CD4-positive, CD25-positive, alpha-beta regulatory T cell (primary cell): ENCODE results near the gene SEC16B. TPM values are rescaled to one million over a fixed set of nuclear protein-coding genes. Genes with fewer than 3 reads are reported as not detected.

Experiments
- ATAC-seq, 2 donors: fragments of 150-1000 bp; cut with Tn5 transposase; one replicate each; pipeline ENCODE4 v1.10.0; 2021; ENCODE audit warnings: low read depth in 2 of 2, moderate number of reproducible peaks in 2 of 2, moderate library complexity in 1 of 2
- DNase-seq, 3 donors: peaks; one replicate each; pipeline versions ENCODE4 v3.0.0 to v3.0.0-alpha.2; 2012 to 2022; ENCODE audit warnings: mixed read lengths in 1 of 3
- H3K27ac ChIP-seq: one replicate; pipeline ENCODE4 v1.7.0; 2013; ENCODE audit warnings: mild to moderate bottlenecking, low read length; ENCODE audit not compliant: insufficient read depth, poor library complexity, severe bottlenecking
- H3K27me3 ChIP-seq: one replicate; pipeline ENCODE4 v1.7.0; 2013; ENCODE audit warnings: low read length; ENCODE audit not compliant: control insufficient read depth, insufficient read depth
- H3K36me3 ChIP-seq: one replicate; pipeline ENCODE4 v1.7.0; 2013; ENCODE audit warnings: mild to moderate bottlenecking, low read length, moderate library complexity; ENCODE audit not compliant: control insufficient read depth, insufficient read depth
- H3K4me1 ChIP-seq: 2 replicates; pipeline ENCODE4 v1.7.0; 2013; ENCODE audit warnings: mild to moderate bottlenecking, low read length; ENCODE audit not compliant: insufficient read depth, control insufficient read depth, poor library complexity, severe bottlenecking
- H3K4me3 ChIP-seq: one replicate; pipeline ENCODE4 v1.7.0; 2013; ENCODE audit warnings: low read depth, mild to moderate bottlenecking, low read length, moderate library complexity
- H3K9me3 ChIP-seq, 2 experiments: 1 replicate in 1 of 2; 2 replicates in 1 of 2; pipeline ENCODE4 v1.7.0; 2013; ENCODE audit warnings: low read length in 2 of 2, mild to moderate bottlenecking in 1 of 2, moderate library complexity in 1 of 2; ENCODE audit not compliant: control insufficient read depth in 2 of 2
- H3K27ac Mint-ChIP-seq, 3 donors: one replicate each; pipeline ENCODE4 v1.8.0; 2020 to 2022; ENCODE audit warnings: mild to moderate bottlenecking in 3 of 3, mixed read lengths in 3 of 3, moderate library complexity in 2 of 3
- H3K27me3 Mint-ChIP-seq: one replicate; pipeline ENCODE4 v1.8.0; 2022; ENCODE audit warnings: mild to moderate bottlenecking, mixed read lengths
- H3K36me3 Mint-ChIP-seq: one replicate; pipeline ENCODE4 v1.8.0; 2020; ENCODE audit warnings: mixed read lengths
- H3K4me1 Mint-ChIP-seq, 4 donors: one replicate each; pipeline ENCODE4 v1.8.0; 2020 to 2022; ENCODE audit warnings: mixed read lengths in 4 of 4, mild to moderate bottlenecking in 1 of 4
- H3K4me3 Mint-ChIP-seq, 4 donors: one replicate each; pipeline ENCODE4 v1.8.0; 2020 to 2022; ENCODE audit warnings: mild to moderate bottlenecking in 4 of 4, mixed read lengths in 4 of 4, moderate library complexity in 3 of 4
- H3K9me3 Mint-ChIP-seq, 7 donors: one replicate each; pipeline ENCODE4 v1.8.0; 2020 to 2022; ENCODE audit warnings: mixed read lengths in 7 of 7, mild to moderate bottlenecking in 3 of 7, moderate library complexity in 2 of 7
- polyA plus RNA-seq, 4 donors: library from polyadenylated mRNA; unstranded; fragments of 300-500 nt; fragmentation: Illumina TruSeq; gene quantifications; one replicate each; pipeline ENCODE4 v1.2.3, GENCODE V29; 2021
- total RNA-seq: library from RNA; stranded (reverse); gene quantifications from one replicate; pipeline ENCODE4 v1.2.3, GENCODE V29; 2022

Gene SEC16B
- total and polyA plus RNA-seq, 5 donors from 2014 or later: not detected

DNA sequence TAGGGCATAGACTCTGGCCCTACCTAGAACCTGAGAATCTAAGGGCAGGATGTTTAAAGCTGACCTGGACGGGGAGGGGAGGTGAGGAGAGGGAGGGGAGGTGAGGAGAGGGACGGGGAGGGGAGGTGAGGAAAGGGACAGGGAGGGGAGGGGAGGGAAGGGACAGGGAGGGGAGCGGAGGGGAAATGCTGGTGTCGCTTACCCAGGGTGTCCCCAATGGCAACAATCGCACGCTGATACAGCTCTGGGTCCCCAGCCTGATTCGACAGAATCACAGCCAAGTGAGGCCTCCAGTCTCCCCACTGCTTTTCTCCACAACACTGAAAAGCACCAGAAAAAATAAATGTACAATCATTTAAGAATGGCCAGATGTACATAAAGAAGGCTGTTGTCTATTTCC is 22.2 kb downstream of the SEC16B start:
- no peak overlapping the region for H3K27ac ChIP-seq
- no peaks in the 10 kb centered on the region for H3K27me3 Mint-ChIP-seq
- no peaks in the 10 kb centered on the region for H3K4me1 ChIP-seq
- peaks cover 0 to 2% (median 0%) of the 10 kb centered on the region in 7 donors for H3K9me3 Mint-ChIP-seq
- no peaks in the 10 kb centered on the region for H3K36me3 ChIP-seq
- H3K9me3 ChIP-seq: no peaks in the 10 kb centered on the region
- ATAC-seq (no peak), DNase-seq (no peak)
- H3K27me3 ChIP-seq: no peaks in the 10 kb centered on the region
- no peak overlapping the region for H3K4me3 ChIP-seq
- no peak overlapping the region for H3K4me3 Mint-ChIP-seq
- H3K4me1 Mint-ChIP-seq: no peaks in the 10 kb centered on the region
- no peaks in the 10 kb centered on the region for H3K36me3 Mint-ChIP-seq
- H3K27ac Mint-ChIP-seq: no peak overlapping the region

DNA sequence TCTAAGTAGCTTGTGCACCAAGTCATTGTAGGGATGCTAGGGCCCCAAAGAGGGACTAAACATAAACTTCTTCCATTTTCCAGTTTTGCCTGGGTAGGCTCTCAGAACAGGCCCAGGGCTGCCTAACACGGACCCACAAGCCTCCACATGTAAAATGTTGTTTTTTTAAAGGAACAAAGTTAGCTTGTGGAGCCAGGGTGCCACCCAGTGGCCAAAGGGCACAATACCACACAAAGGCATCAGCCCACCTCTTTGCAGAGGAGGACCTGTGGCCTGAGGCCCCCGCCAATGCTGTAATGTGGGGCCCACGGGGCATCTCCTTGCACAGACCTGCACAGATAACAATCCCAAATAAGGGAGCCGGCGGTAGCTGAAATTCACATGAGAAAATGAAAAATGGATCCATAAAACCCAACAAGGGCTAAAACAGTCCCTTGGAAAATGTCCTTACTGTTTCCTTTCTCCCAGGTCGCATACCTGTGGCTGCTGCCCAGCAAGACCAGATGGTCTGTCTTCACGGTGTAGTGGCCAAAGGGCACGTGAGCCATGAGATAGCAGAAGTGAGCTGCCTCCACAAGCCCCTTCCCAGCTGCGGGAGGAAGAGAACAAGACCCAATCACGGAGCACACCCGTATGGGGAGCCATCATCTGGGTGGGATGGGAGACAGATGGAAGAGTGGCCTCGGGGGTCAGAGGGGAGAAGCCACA is 23.8 kb downstream of the SEC16B start:
- Mint-ChIP-seq H3K27me3 (no peaks in the 10 kb centered on the region), H3K36me3 (no peaks in the 10 kb centered on the region), H3K27ac (no peak overlapping the region), H3K4me1 (no peaks in the 10 kb centered on the region), H3K4me3 (no peak overlapping the region), H3K9me3 (peaks cover 0 to 2% (median 0%) of the 10 kb centered on the region in 7 donors)
- no peak for ATAC-seq
- H3K9me3 ChIP-seq: no peaks in the 10 kb centered on the region
- H3K27ac ChIP-seq: no peak overlapping the region
- H3K27me3 ChIP-seq: no peaks in the 10 kb centered on the region
- no peak overlapping the region for H3K4me3 ChIP-seq
- no peaks in the 10 kb centered on the region for H3K4me1 ChIP-seq
- DNase-seq: peak in 1 of 3 donors; percentile 35
- H3K36me3 ChIP-seq: no peaks in the 10 kb centered on the region

DNA sequence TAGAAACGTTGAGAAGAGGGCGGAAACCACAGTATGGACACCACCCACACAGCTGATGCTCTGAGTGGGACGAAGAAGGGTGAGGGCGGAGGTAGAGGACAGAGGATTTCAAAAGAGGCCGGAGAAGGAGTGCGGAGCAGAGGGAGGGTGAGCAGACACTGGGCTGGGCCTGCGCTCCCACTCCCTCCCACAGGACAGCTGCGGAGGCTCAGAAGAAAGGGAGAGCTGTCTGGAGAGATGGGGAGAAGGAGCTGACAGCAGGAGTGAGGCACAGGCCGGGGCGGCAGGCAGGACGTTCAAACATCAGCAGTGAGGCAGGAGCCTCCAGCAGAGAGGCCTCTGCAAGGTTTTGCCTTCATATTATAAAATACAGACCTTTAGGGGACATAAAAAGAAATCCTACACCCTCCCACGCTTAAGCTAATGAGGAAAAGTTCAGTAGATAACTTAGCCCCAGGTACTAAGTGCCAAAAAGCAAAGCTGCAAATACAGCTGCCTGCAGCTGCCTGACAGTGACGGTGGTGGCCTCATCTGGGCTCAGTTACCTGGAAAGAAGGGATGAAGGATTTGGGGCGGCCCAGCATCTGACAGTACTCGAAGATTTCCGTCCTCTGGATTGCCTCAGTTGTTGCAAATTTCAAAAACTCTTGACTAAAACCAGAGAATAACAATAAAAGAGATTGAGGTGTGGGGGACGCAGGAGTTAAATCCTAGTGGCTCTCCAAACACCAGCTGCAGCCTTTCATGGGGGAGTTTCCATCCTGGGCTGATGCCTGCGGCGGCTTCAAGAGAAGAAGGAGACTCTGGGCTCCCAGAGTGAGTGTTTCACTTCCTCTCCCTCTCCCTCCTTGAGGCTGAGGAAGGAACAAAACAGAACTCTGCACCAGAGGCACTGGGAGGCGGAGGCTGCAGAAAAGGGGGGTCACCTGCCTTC is 25.6 kb downstream of the SEC16B start:
- Mint-ChIP-seq H3K4me1 (no peaks in the 10 kb centered on the region), H3K4me3 (no peak overlapping the region), H3K27me3 (no peaks in the 10 kb centered on the region), H3K36me3 (no peaks in the 10 kb centered on the region), H3K27ac (no peak overlapping the region), H3K9me3 (peaks cover 0 to 2% (median 0%) of the 10 kb centered on the region in 7 donors)
- H3K4me3 ChIP-seq: no peak overlapping the region
- H3K36me3 ChIP-seq: no peaks in the 10 kb centered on the region
- H3K27me3 ChIP-seq: no peaks in the 10 kb centered on the region
- H3K27ac ChIP-seq: no peak overlapping the region
- no peak for DNase-seq
- no peaks in the 10 kb centered on the region for H3K4me1 ChIP-seq
- no peaks in the 10 kb centered on the region for H3K9me3 ChIP-seq
- no peak for ATAC-seq

DNA sequence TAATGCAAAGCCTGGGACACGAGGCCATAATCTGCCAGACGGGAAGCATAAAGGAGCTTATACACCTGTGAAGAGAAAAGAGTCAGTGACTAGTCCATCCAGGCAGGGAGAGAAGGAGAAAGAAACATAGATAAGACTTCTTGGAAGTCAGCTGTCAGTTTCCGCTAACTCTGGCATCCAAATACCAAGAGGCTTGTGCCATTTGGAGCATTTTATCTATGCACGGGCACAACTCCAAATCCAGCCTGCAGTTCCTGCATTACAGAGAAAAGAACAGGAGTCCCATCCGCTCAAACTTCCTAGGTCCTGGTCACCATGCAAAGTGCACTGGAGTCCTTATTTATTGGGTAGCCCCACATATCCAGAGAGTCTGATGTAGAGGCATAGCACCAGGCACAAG is 27.9 kb downstream of the SEC16B start:
- Mint-ChIP-seq H3K4me3 (no peak overlapping the region), H3K4me1 (no peaks in the 10 kb centered on the region), H3K36me3 (no peaks in the 10 kb centered on the region), H3K27ac (no peak overlapping the region), H3K9me3 (peaks cover 0 to 2% (median 0%) of the 10 kb centered on the region in 7 donors), H3K27me3 (no peaks in the 10 kb centered on the region)
- Histone ChIP-seq H3K9me3 (no peaks in the 10 kb centered on the region), H3K27me3 (no peaks in the 10 kb centered on the region), H3K4me1 (no peaks in the 10 kb centered on the region), H3K27ac (no peak overlapping the region), H3K36me3 (no peaks in the 10 kb centered on the region), H3K4me3 (no peak overlapping the region)
- no peak for DNase-seq
- ATAC-seq: no peak

GRCh38 chr1:177940682-177941081 is 29.2 kb downstream of the SEC16B start:
- Mint-ChIP-seq H3K27ac (no peak overlapping the region), H3K9me3 (peaks cover 0 to 3% (median 0%) of the 10 kb centered on the region in 7 donors), H3K4me1 (no peaks in the 10 kb centered on the region), H3K36me3 (no peaks in the 10 kb centered on the region), H3K27me3 (no peaks in the 10 kb centered on the region), H3K4me3 (no peak overlapping the region)
- H3K36me3 ChIP-seq: no peaks in the 10 kb centered on the region
- ATAC-seq (no peak), DNase-seq (no peak)
- H3K4me3 ChIP-seq: no peak overlapping the region
- no peaks in the 10 kb centered on the region for H3K27me3 ChIP-seq
- H3K27ac ChIP-seq: no peak overlapping the region
- H3K9me3 ChIP-seq: no peaks in the 10 kb centered on the region
- no peaks in the 10 kb centered on the region for H3K4me1 ChIP-seq

- no peaks in the 10 kb centered on the region for H3K27me3 ChIP-seq
- peaks cover 0 to 5% (median 0%) of the 10 kb centered on the region in 7 donors for H3K9me3 Mint-ChIP-seq
- no peak for DNase-seq
- no peak for ATAC-seq
- no peaks in the 10 kb centered on the region for H3K36me3 Mint-ChIP-seq
- no peak overlapping the region for H3K4me3 Mint-ChIP-seq
- no peaks in the 10 kb centered on the region for H3K27me3 Mint-ChIP-seq
- H3K9me3 ChIP-seq: no peaks in the 10 kb centered on the region
- H3K27ac Mint-ChIP-seq: no peak overlapping the region
- no peaks in the 10 kb centered on the region for H3K36me3 ChIP-seq
- H3K4me3 ChIP-seq: no peak overlapping the region
- H3K4me1 Mint-ChIP-seq: no peaks in the 10 kb centered on the region
- H3K4me1 ChIP-seq: no peaks in the 10 kb centered on the region
- no peak overlapping the region for H3K27ac ChIP-seq
These were observed 31.9 kb downstream of the SEC16B start for GRCh38 chr1:177937931-177938330.

GRCh38 chr1:177937174-177937770 is 32.6 kb downstream of the SEC16B start:
- Mint-ChIP-seq H3K27ac (no peak overlapping the region), H3K36me3 (no peaks in the 10 kb centered on the region), H3K4me3 (no peak overlapping the region), H3K9me3 (peaks cover 0 to 5% (median 0%) of the 10 kb centered on the region in 7 donors), H3K4me1 (no peaks in the 10 kb centered on the region), H3K27me3 (no peaks in the 10 kb centered on the region)
- H3K36me3 ChIP-seq: no peaks in the 10 kb centered on the region
- H3K4me1 ChIP-seq: no peaks in the 10 kb centered on the region
- no peaks in the 10 kb centered on the region for H3K27me3 ChIP-seq
- H3K9me3 ChIP-seq: no peaks in the 10 kb centered on the region
- ATAC-seq (no peak), DNase-seq (no peak)
- no peak overlapping the region for H3K27ac ChIP-seq
- H3K4me3 ChIP-seq: no peak overlapping the region
